Jurkat, Clone E6-1 (cell line): ENCODE measurements around the gene LIPF. TPM values are rescaled to one million over a fixed set of nuclear protein-coding genes. Genes with fewer than 3 reads are reported as not detected.
"Not testable (repeated sequence)": the region's sequence is repeated elsewhere in the genome, so short reads cannot be mapped to it uniquely, and the experiment has no call there.

Source experiments
- DNase-seq: peaks from one replicate; pipeline ENCODE4 v3.0.0-alpha.2; 2011; ENCODE audit warnings: low read depth, low spot score
- H3K4me3 ChIP-seq: 2 replicates; pipeline ENCODE4 v1.5.1; 2011; ENCODE audit warnings: mild to moderate bottlenecking, low read length, control low read depth, moderate library complexity
- polyA plus RNA-seq: library from polyadenylated mRNA; unstranded; fragments of >200 nt; gene quantifications from one replicate; pipeline ENCODE4 v1.2.1, GENCODE V29; 2012; ENCODE audit warnings: missing spikeins; ENCODE audit not compliant: insufficient read length, insufficient read depth

The LIPF gene
- not detected for polyA plus RNA-seq

GRCh38 chr10:88664142-88664541, at the start of gene LIPF:
Gene LIPF, plus strand, starts transcription at chr10:88664442. Its CDS starts 2,856 bp downstream, at chr10:88667298.
- no peak within 1 kb of the TSS for H3K4me3 ChIP-seq
- no peak for DNase-seq

DNA sequence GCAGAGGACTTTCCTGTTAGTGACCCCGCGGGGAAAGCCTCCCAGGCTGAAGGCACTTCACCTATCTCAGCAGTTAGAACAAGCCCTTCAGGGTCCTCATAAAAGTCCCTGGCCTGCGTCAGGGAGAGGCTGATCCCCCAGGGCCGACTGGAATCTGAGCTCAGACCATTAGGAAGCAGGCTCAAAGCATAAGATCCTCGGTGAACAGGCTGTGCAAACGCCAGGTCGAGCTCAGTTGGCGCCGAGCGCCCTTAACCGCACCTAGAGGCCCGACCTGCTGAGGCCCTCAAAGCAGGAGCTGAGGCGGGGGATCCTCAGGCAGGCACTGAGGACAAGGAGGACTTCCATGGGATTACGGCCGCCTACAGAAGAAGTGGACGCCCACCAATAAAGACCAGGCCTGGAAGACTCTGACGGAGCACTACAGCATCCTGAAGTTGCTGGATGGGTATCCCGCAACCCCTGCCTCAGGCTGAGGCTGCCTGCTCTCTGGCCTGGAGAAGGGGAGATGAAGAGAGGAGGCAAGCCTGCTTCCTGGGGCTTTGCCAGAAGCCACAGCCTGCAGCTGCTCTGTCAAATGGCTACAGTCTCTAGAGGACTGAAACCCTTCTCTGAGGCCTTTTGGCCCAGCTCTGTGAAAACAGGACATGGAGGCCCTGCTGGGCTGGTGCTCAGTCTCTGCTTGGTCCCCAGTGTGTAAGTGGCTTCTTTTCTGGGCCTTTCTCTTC, 47.8 kb upstream of the LIPF start:
- no peak for DNase-seq
- no peak overlapping the region for H3K4me3 ChIP-seq

- no peak overlapping the region for H3K4me3 ChIP-seq
- DNase-seq = no peak
Measured at GRCh38 chr10:88617772-88618300, 46.4 kb upstream of the LIPF start.

DNA sequence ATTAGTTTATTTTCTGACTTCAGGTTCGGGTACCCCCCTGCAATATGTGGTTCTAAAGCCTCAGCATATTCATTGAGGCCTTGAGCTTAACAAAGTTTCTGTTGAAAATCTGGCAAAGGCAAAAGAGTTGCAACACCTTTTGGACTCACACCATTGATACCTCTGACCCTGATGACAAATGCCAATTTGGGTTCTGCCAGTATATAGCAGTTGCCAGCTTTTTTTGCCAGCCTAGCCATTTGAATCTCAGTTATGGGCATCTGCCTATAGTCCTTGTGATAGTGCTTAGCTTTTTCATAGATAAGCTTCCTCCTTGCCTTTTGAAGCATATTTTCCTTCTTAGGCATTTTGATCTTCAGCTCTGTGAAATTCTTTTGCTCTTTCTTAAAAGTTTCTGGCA, 45.7 kb upstream of the LIPF start:
- no peak overlapping the region for H3K4me3 ChIP-seq
- DNase-seq = no peak

GRCh38 chr10:88620441-88620840, 43.8 kb upstream of the LIPF start:
- no peak overlapping the region for H3K4me3 ChIP-seq
- no peak for DNase-seq

- no peak overlapping the region for H3K4me3 ChIP-seq
- no peak for DNase-seq
Measured at GRCh38 chr10:88623835-88624234, 40.4 kb upstream of the LIPF start.

DNA sequence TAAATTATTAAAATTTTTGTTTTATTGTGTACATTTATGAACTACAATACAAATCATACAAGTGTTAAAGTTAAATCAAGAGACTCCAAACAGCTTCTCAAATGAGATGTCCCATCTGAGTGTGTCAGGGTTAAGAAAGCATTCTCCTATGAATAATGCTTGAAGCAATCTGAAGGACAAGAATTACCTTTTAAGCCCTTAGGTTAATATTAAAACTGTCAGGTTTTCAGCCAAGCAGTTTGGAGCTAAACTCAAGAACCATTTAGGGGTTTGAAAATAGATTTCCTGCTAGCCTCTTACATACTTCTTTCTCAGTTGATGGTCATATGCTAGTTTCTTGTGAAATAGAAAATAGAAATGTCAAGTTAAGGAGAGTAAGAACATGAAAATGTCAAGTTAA, 39.4 kb upstream of the LIPF start:
- H3K4me3 ChIP-seq = no peak overlapping the region
- DNase-seq = no peak

GRCh38 chr10:88640186-88640585, 24.1 kb upstream of the LIPF start:
- no peak overlapping the region for H3K4me3 ChIP-seq
- DNase-seq = no peak

DNA sequence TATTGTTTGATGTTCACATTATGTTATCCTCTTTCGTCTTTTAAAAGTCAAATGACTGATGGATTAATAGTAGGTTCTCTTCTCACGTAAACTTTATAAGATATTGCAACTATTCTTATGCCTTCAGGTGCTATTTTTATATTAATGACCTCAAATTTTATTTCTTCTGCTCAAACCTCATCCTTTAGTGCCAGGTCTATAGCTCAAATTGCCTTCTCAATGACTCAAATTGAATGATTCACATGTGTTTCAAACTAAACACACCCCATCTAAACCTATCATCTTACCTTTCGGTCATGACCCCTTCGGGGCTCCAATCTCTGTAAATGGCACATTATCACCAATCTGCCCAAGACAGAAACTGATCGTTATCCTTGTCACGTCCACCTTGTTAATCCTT, 22.0 kb upstream of the LIPF start:
- no peak for DNase-seq

DNA sequence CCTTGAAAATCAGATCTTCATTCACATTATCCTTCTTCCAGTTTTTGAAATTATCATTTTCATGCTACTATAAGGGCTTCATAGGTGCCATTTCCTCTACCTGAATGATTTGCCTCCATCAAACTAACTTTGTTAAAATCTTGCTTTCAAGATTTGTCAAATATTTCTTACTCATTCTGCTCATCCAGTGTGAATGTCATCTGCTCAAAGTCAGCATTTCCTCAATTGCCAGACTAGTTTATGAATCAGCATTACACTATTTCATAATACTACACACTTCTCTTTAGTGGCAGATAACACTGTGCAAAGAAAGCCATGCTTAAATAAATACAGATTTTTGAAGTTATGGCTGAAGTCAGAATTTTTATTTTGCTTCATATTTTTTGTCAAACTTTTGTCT, 21.3 kb upstream of the LIPF start:
- no peak overlapping the region for H3K4me3 ChIP-seq
- DNase-seq = no peak

More for the DNA sequence above, 22.0 kb upstream of the LIPF start:
- no peak overlapping the region for H3K4me3 ChIP-seq

DNA sequence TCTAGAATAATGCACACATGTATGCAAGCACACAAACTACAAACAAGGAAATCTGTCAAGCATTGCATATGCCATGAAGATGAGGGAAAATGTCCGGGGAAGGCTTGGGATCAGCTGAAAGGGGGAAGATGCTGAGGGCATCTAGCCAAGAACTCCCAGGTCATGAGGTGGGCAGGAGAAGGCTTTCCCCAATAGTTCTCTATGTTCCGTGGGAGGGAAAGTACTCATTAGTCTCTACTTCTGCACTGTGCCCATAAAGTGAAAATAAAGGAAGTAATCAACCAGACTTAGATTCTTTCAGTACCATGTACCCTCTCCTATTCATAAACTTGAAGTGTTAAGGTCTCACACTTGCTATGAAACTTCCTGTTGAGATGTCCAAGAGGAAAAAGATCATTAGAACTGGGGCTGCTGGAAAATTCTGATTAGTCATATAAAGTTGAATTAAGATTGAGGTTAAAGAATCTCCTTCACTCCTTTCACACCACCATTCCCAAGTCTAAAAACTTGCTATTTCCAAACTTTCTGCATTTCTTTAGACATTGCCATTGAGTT, 17.1 kb upstream of the LIPF start:
- DNase-seq = no peak

DNA sequence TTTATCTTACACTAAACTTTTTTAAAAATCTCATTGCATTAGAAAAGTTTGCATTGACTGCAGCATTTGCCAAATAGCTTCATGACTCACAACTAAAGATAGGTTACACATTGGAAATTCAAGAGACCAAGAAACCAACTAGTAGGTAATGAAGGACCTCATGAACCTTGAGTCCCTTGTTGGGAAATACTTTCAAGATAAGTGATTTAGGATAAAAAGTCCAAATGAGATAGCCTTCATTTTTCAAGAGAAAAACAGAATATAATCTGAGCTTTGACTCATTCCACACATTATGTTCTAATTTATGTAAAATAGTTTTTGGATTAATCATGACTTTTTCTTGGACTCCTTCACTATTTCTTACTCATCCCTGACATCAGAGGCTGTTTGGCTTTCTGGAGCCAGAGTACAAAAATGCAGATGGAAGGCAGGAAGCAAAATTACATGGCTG, 13.1 kb upstream of the LIPF start:
- no peak overlapping the region for H3K4me3 ChIP-seq
- DNase-seq = no peak

More for the DNA sequence above, 17.1 kb upstream of the LIPF start:
- H3K4me3 ChIP-seq = no peak overlapping the region

GRCh38 chr10:88652616-88653015, 11.6 kb upstream of the LIPF start:
- no peak overlapping the region for H3K4me3 ChIP-seq

DNA sequence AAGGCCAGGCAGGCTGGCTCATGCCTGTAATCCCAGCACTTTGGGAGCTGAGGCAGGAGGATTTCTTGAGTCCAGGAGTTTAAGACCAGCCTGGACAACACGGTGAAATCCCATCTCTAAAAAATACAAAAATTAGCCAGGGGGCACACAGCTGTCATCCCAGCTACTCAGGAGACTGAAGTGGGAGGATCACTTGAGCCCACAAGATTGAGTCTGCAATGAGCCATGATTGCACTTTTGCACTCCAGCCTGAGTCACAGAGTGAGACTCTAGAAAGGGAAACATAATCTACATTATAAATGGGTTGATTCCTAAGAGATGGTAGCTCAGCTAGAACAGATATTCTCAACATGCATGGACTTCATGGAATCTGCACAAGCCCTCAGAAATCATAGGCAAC, 6.3 kb upstream of the LIPF start:
- H3K4me3 ChIP-seq = no peak overlapping the region
- DNase-seq = no peak

More at GRCh38 chr10:88652616-88653015, 11.6 kb upstream of the LIPF start:
- DNase-seq = no peak

DNA sequence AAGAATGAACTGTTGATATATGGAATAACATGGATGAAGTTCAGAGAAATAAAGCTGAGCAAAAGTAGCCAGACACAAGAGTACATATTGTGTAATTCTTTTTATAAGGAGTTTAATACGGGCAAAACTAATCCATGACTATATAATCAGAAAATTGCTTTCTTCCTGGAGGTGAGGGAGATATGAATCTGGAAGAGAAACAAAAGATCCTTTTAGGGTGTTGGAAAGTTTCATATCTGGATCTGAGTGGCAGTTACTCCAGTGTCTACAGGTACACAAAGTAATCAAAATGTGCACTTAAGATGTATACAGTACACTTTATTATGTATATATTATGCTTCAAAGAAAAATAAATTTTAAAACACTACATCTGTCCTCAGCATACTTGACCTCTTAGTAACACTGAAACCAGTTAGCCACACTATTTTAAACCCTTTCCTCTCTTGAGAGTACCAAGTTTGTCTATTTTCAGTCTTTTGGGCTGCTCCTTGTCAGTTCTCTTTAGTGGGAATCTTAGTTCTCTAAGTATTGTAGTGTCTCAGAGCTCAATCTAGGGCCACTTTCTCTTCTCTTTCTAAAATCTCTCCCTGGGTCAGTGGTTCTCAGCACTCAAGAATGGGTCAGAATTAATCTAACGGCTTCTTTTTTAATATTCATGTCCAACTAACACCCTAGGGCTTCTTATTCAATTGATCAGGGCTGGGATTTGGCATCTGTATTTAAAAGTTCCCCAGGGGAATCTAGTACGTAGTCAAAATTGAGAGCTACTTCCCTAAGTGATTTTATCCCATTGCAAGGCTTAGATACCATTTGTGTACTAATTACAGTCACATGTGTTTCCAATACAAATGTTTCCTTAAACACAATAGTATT, 4.3 kb upstream of the LIPF start:
- H3K4me3 ChIP-seq = no peak overlapping the region
- no peak for DNase-seq

DNA sequence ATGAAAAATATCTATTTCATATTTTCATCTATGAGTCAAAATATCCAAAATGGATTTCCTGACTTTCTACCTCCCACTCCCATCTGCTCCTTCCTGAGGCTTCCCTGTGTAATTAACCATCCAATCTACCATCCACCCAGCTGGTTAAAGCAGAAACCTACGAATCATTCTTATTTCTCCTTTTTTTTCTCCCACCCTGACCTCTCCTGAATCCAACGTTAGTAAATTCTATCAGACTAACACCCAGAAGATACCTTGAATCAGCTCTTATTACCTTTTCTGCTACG, 3.7 kb upstream of the LIPF start:
- no peak for DNase-seq
- H3K4me3 ChIP-seq = no peak overlapping the region

GRCh38 chr10:88661018-88661417, 3.2 kb upstream of the LIPF start:
- no peak overlapping the region for H3K4me3 ChIP-seq
- DNase-seq = no peak

- DNase-seq = no peak
- no peak overlapping the region for H3K4me3 ChIP-seq
Measured at GRCh38 chr10:88661577-88661976, 2.7 kb upstream of the LIPF start.

GRCh38 chr10:88663153-88663552, 1.1 kb upstream of the LIPF start:
- DNase-seq, H3K4me3 ChIP-seq: not testable (repeated sequence)

- H3K4me3 ChIP-seq = no peak overlapping the region
- no peak for DNase-seq
Measured at GRCh38 chr10:88668465-88668864, 4.2 kb downstream of the LIPF start.
